GM19240 (cell line): ENCODE results near the gene GPR137.
A peak's percentile ranks its signal among the peaks of the same experiment; 100 is the strongest.

Experiments
- DNase-seq: peaks from one replicate; pipeline ENCODE4 v3.0.0; 2011; ENCODE audit warnings: low spot score; ENCODE audit not compliant: insufficient read length

The GPR137 gene

DNA sequence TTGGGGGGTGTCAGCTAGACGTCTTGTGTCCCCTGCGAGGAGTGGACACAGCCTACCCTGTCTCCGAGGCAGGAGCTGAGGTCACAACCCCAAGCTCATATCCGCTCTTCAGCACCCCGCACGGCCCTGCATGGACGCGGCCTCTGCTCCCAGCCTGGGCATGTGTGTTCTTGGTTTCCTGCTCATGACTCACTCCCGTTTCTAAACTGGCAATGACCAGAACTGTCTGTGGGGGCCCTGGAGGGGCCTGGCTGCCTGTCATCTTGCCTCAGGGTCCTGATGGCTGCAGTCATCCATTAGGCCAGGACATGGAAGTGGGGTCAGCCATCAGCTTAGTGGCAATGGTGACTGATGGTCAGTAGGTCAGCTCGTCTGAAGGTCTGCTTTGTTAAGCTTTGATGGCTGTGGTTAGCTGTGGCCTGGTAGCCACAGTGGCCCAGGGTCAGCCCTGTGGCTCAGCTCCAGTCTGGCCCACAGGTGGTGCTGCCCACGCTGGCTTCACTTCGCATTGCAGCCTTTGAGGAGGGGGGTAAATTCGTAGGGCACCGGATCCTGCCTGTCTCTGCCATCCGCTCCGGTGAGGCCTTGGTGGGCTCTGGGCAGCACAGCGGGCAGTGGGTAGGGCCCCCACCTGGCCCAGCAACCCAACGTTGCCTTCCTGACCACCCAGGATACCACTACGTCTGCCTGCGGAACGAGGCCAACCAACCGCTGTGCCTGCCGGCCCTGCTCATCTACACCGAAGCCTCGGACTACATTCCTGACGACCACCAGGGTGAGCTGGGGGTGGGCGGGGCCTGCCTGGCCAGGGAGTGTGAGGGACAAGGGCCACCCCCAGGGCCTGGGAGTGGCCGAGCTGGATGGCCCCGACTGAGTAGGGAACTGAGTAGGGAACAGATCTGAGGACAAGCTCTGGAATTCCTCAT, 22.4 kb upstream of the GPR137 start:
- DNase-seq, result no peak

DNA sequence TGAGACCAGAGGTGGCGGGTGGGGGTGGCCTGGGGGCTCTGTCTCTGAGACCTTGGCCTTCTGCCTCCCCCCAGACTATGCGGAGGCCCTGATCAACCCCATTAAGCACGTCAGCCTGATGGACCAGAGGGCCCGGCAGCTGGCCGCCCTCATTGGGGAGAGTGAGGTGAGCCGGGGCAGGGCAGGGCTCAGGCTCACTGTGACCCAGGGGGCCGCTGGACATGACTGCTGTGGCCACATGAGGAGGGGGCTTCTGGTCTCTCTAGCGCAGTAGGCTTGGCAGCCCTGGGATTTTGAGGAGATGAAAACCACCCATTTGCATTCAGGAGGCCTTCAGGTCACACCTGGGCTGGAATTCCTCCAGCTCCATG, 21.7 kb upstream of the GPR137 start:
- no peak for DNase-seq

DNA sequence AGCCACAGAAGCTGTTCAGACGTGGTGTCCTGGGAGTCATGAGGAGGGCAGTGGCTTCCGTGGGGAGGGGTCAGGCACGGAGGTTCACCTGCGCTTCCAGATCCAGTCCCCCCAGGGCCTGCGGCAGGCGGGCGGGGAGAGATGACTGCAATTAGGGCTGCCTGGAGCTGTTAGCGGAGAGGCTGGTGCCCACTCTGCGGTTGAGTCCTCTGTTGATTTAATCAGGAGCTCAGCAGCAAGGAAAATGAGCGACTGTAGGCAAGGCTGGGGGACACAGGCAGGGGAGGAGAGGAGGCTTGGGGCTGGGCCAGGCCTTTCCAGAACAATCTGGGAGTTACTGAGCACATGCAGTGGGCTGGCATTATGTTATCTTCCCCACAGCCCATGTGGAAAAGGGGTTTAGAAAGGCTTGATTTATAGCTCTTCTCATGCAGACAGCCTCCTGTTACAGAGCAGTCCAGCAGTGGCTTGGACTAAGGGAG, 21.2 kb upstream of the GPR137 start:
- no peak for DNase-seq

DNA sequence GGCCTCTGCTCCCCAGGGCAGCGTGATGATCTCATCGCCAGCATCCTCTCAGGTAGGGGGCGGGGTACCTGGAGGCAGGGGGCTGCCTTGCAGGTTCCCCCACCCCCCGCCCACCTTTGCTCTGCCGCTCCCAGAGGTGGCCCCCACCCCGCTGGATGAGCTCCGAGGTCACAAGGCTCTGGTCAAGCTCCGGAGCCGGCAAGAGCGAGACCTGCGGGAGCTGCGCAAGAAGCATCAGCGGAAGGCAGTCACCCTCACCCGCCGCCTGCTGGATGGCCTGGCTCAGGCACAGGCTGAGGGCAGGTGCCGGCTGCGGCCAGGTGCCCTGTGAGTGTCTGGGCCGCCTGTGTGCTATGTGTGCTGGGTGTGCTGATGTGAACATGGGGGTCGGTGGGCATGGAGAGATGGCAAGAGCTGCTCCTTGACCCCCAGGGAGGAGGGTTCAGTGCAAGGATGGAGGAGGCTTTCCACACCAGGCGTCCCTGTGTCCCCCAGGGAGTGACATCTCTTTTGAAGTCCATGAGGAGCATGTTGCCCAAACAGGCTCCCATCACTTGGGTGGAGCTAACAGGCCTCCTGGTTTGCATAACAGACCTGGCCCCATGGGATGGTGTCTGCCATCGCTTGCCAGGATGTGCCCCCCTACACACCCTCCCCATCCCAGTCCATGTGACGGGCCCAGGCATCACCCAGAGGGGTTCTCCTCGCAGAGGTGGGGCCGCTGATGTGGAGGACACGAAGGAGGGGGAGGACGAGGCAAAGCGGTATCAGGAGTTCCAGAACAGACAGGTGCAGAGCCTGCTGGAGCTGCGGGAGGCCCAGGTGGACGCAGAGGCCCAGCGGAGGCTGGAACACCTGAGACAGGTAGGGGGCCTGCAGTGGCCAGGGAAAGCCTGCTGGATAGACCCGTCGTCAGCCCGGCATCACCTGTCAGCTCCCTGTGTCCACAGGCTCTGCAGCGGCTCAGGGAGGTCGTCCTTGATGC, 20.2 kb upstream of the GPR137 start:
- DNase-seq, result no peak

DNA sequence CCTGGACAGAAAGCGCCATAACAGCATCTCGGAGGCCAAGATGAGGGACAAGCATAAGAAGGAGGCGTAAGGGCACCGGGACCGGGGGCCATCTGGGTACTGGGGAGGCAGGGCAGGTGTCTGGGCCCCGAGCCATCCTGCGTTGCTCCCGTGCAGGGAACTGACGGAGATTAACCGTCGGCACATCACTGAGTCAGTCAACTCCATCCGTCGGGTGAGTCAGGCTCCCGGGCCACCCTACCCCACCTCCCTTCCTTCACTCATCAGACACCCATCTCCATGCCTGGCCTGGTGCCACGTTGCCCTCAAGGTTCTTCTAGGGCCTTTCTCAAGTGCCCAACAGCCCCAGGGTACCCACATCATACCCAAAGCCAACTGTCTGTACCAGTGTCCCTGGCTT, 19.3 kb upstream of the GPR137 start:
- DNase-seq, result no peak

DNA sequence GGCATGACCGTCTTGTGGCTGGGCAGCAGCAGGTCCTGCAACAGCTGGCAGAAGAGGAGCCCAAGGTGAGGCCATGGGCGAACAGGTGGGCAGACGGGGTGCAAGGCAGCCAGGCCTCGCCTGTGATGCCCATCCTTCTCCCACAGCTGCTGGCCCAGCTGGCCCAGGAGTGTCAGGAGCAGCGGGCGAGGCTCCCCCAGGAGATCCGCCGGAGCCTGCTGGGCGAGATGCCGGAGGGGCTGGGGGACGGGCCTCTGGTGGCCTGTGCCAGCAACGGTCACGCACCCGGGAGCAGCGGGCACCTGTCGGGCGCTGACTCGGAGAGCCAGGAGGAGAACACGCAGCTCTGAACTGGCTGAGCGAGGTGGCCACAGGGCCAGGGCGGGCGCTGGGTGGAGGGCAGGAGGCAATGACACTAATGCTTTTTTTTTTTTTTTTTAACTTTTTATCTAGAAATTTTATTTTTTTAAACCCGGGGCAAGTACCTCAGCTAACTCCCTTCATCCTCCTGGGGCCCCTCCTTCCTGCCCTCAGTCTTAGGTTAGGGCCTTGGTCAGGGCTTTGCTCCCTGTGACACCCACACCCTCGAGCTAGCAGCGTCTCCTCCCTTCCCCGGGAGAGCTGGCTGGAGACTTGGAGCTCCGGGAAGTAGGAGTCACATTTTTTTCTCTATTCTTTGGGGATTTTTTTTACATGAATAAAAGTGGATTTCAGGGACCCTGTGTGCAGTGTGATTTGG, 18.3 kb upstream of the GPR137 start:
- no peak for DNase-seq

DNA sequence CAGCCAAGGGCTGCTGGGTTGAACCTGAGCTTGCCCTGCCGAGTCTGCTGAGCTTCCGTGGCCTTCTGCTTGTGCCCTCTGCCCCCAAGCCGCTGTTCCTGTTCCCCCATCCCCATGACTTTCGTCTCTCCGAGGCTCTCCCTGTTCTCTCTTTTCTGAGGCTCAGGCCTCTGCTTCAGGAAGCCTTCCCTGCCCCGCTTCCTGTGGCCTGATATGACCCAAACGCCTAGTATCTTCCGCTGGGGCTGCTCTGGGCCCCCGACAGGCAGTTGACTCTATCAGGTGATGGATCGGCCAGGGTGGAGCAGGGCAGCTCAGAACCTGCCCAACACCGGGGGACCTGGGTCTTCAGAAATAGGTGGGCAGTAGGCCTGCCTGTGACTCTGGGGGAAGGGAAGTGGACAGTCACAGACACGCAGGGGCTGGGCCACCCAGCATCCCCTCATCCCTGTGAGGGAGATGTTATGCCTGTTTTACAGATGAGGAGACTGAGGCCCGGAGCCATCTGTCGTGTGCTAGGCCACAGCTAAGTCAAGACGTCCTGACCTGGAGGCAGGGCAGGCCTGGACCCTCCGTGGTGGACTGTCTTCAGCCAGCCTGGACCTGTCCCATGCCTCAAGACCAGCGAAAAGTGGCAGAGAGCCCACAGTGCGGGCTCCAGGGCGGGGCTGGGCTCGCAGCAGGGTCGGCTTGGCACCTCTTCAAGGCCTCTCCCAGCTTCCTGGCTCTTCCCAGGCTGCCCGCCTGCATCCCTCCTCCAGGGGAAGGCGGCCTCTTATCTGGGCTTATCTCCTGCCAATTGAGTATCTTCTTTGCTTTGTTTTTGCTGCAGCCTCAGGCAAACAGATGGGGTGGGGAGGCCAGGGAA, 17.4 kb upstream of the GPR137 start:
- no peak for DNase-seq

DNA sequence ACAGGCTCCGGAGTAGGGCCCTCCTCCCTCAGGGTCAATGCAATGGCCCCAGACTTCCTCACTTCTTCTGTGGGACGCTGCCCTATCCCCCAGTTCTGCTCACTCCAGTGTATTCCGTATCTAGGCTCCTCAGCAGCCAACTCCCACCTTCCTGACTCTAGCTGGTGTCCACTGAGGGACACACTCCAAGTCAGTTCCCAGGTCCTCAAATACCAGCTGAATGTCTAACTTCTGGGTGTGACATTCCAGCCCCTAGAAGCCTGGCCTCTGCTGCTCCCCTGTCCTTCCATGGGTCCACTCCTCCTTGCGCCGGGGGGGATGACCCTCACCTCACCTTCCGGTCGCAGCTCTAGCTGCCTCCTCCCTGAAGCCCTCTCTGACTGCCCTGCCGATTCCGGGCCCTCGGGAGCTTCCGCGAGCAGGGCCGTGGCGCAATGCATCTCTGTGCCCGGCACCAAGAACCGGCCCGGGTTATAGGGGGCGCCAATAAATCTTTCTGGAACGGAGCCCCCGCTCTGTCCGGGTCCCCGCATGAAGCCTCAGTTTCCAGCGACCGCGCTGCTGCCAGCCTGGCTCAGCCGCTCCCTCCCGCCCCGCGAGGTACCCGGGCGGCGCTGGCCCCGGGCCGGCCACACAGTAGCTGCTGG, 16.6 kb upstream of the GPR137 start:
- no peak for DNase-seq

DNA sequence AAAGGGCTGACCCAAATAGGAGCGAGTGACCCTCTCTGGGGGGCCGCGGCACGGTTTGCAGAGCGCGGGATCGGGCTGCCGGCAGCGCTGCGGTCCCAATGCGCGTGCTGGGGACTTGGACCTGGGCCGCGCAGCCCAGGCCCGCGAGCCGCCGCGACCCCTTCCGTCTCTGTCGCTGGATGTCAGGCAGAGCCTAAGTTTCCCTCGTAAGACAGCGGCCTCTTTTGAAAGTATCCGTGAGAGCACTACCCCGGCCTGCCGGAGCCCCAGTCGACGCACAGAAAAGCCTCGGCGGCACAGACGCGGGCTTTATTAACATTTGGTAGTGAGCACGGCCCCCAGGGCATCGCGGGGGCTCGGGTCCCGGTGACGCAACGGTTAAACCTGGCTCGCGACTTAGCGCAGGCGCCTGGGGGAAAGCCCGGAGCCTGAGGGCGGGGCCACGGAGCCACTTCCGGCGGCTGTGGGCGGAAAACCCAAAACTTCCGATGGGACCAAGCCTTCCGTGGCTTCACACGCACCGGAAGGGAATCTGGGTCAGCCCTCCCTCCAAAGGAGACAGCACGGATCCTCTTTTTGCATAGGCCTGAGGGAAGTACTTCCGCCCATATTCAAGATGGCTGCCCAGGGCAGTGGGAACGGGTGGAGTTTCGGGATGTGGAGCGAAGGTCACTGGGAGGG, 16.0 kb upstream of the GPR137 start:
- peak; percentile 74 for DNase-seq

DNA sequence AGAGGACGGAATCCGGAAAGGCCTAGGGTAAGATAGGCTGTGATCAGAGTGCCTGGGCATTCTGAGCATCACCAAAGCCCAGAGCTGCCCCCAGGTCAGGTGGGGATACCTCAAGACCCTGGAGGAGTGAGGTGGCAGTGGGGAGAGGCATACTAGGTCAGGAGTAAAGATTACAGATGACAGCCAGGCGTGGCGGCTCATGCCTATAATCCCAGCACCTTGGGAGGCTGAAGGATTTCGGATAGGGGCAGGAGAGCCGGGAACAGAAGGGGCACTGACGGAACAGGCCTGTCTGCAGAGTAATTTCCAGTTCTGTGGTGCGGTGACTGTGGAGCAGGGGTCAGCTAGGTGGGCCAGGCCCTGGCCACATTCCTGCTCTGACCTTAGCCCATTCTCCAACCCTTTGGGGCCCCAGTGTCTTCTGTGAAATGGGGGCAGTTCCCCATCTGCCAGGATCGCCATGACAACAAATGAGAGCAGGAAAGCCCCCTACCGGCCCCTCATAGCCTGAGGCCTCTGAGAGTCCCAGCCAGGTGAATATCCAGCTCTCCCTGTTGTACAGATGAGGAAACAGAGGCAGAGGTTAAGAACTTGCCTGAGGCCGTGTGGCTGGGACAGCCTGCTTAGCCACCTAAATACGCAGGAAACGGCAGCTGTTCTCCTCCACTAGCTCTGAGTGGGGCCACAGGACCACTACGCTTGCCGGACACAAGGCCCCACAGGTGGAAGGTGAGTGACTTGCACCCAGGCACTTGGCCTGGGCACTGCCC, 10.4 kb upstream of the GPR137 start:
- DNase-seq, result no peak

DNA sequence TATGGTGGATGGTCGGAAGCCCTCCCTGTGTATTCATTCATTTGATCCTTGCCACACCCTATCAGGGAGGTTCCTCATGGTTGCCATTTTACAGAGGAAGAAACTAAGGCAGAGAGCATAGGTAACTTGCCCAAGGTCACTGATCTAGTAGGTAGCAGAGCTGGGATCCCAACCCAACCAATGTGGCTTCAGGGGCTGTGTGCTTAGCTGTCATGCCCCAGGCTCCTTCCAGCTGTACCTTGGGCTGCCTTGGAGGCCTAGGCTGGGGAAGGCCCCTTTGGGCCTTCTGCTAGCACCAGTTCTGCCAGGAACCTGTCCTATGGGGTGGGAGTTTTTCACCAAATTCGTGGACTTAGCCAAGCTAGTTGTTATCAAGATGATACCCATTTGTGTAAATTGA, 9.8 kb upstream of the GPR137 start:
- no peak for DNase-seq

DNA sequence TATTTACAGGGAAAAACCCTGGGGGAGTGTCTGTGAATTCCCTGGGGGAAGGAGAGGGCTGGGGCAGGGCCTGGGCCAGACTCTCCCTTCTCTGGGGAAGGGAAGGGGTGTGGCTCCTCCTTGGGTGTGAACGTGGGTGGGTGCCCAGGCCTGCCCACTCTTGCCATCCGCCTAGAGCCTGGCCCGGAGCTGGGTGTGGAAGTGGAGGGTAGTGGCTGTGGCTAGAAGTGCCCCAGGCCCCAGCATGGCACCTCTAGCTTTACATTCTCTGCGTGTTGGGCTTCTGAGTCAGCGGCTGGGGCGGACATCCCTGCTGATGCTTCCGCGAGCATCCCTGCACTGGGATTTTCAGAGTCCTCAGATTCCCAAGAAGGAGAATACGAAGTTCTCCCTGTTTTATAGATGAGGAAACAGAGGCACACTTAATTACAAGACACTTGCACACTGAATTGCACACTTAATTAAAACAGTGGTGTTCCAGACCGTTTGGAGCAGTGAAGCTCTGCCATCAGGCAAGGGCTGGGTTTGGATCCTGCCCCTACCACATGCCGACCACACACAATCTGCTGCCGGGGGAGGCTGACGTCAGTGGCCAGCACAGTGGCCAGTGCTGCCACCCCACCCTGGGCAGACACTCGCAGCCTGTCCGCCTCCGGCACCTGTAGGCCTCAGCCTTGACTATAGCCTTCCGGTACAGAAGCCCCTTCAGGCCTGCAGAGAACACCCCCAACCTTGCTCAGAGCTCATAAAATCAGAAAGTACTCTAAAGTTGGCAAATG, 8.8 kb upstream of the GPR137 start:
- no peak for DNase-seq

DNA sequence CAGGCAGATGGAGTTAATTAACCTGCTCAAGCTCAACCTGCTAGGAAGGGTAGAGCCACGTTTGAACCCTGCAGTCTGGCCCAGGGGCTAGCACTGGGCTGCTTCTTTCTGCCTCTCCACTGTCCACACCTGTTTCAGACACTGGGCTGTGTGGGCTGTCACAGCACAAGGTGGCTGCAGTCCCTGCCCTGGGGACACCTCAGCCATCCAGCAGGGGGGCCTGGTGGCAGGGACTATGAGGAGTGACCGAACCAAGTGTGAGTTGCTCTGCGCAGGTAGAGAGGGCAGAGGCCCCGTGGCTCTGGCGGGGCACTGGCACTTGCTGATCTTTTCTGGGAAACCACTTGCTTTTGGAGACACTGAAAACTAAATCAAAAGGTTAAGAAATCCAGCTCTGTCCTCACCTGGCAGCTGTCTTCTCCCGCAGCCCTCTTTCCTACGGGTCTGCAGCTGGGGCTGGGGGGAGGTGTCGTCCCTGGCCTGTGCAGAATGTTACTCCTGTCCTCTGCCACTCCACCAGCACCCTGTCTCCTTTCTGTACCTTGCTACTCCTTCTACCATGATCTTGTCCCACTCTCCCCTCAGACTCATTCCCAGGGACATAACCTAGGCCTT, 7.0 kb upstream of the GPR137 start:
- no peak for DNase-seq

DNA sequence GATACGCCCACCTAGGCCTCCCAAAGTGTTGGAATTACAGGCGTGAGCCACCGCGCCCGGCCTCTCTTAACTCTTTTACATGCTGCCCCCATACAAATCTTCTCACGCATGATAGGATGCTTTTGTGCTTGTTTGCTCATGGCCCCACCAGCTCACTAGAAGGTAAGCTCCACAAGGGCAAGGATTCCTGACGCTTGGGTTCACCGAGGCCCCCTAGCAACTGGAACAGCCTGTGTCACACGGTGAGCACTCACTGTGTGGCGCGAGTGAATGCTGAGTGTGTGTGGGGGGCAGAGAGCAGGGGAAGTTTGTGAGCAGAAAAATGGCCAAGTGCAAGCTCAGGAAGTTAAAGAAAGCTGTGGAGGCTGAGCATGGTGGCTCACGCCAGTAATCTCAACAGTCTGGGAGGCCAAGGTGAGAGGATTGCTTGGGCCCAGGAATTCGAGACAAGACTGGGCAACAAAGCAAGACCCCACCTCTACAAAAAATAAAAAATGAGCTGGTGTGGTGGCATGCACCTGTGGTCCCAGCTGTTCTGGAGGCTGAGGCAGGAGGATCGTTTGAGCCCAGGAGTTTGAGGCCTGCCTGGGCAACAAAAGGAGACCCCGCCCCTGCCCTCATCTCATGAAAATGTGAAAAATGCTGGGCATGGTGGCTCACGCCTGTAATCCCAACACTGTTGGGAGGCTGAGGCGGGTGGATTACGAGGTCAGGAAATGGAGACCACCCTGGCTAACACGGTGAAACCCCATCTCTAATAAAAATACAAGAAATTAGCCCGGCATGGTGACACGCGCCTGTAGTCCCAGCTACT, 3.5 kb upstream of the GPR137 start:
- no peak for DNase-seq

DNA sequence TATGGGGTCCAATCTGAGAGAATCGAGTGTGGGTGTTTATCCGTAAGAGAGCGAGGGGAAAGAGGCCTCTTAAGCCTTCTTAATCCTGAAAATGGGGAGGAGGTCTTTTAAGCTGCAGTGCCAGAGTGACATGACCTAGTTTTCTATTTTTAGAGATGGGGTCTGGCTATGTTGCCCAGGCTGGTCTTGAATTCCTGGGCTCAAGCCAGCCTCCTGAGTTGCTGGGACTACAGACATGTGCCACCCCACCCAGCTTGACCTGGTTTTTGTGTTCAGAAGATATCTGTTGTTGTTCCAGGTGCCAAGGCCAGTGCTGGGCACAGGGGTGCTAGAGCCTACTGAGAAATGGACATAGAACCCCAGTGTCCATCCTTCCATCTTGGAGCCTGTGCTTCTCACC, 2.6 kb upstream of the GPR137 start:
- no peak for DNase-seq
